Endothelial cell of umbilical vein (primary cell): ENCODE results near the gene USHBP1.

ENCODE experiments used
- POLR2AphosphoS5 ChIP-seq: IDR thresholded peaks from 2 replicates; pipeline ENCODE4 v1.6.1; 2012; ENCODE audit warnings: low read depth, mild to moderate bottlenecking, control low read depth, low read length, moderate library complexity; ENCODE audit not compliant: insufficient read depth
- TF ChIP-seq, protein P1 (sequence below), 2 donors: IDR thresholded peaks; 1 replicate in 1 of 2; 2 replicates in 1 of 2; pipeline ENCODE4 v1.5.1; 2011; ENCODE audit warnings: low read length in 2 of 2, mild to moderate bottlenecking in 2 of 2, moderate library complexity in 2 of 2, control low read depth in 1 of 2, inconsistent platforms in 1 of 2, low read depth in 1 of 2; ENCODE audit not compliant: insufficient read depth in 1 of 2; ENCODE audit errors: extremely low read depth in 1 of 2

DNA sequence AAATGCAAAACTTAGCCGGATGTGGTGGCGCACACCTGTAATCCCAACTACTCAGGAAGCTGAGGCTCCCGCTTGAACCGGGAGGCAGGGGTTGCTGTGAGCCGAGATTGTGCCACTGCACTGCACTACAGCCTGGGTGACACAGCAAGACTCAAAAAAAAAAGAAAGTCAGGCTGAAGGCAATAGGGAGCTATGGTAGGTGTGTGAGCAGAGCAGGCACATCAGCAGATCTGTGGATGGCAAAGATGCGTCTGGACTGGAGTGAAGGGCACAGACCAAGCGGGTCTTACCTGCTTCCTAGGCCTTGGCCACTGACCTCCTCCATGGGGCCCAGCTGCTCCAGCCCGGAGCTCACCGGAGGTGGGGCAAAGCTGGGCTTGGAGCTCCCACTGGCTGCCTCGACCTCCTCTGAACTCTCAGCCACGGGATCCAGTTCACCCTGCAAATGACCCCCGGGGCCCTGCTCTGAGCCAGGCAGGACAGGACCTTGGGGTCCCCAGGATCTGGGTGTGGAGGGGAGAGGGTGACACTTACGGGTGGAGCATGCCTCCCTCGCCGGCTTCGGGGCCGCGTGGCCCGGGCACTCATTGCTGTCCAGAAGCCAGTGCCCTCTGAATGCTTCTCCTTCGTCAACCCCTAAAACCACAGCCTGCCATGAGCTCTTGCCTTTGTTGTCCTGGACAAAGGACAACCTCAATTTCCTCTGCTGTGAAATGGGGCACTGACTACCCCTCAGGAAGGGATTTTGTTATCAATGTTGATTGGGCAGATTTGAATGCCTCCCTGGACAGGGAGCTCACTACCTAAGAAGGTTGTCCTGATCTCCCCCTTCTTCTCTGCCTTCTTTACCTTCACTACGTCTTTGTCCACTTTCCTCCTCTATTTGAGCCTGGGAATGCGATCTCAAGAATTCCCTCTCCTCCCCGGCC lies 569 bp downstream of the USHBP1 start:
- TF ChIP-seq POLR2AphosphoS5, result no peak
- TF ChIP-seq, protein P1, sequence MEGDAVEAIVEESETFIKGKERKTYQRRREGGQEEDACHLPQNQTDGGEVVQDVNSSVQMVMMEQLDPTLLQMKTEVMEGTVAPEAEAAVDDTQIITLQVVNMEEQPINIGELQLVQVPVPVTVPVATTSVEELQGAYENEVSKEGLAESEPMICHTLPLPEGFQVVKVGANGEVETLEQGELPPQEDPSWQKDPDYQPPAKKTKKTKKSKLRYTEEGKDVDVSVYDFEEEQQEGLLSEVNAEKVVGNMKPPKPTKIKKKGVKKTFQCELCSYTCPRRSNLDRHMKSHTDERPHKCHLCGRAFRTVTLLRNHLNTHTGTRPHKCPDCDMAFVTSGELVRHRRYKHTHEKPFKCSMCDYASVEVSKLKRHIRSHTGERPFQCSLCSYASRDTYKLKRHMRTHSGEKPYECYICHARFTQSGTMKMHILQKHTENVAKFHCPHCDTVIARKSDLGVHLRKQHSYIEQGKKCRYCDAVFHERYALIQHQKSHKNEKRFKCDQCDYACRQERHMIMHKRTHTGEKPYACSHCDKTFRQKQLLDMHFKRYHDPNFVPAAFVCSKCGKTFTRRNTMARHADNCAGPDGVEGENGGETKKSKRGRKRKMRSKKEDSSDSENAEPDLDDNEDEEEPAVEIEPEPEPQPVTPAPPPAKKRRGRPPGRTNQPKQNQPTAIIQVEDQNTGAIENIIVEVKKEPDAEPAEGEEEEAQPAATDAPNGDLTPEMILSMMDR (IDR thresholded peaks at IDR 0.05; ENCODE audit: extremely low read depth in 1 of 2, insufficient read depth in 1 of 2, low read depth in 1 of 2, low read length in 2 of 2), result no peak
